Activated CD4-positive, CD25-positive, alpha-beta regulatory T cell treated with anti-CD3 and anti-CD28 coated beads, Interleukin-2, amount 50 U/mL, for 16 hours (primary cell): Measurements from ENCODE around the gene FTL.
"Not testable (repeated sequence)": the region's sequence is repeated elsewhere in the genome, so short reads cannot be mapped to it uniquely, and the experiment has no call there.

Experiments
- DNase-seq: peaks from one replicate; pipeline ENCODE4 v3.0.0-alpha.2; 2020; ENCODE audit warnings: low read depth, low spot score

Gene FTL

DNA sequence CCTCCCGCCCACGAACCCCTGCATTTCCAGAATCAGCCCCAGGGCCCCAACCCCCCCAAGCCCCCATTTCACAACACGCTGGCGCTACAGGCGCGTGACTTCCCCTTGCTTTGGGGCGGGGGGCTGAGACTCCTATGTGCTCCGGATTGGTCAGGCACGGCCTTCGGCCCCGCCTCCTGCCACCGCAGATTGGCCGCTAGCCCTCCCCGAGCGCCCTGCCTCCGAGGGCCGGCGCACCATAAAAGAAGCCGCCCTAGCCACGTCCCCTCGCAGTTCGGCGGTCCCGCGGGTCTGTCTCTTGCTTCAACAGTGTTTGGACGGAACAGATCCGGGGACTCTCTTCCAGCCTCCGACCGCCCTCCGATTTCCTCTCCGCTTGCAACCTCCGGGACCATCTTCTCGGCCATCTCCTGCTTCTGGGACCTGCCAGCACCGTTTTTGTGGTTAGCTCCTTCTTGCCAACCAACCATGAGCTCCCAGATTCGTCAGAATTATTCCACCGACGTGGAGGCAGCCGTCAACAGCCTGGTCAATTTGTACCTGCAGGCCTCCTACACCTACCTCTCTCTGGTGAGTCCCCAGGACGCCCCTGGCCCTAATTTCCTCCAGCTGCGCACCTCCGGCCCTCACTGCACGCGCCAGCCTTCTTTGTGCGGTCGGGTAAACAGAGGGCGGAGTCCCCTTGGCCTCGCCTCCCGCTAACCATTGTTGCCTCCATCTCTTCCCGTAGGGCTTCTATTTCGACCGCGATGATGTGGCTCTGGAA lies at the start of gene FTL:
FTL (plus strand) TSS at position 270 of the 766 bp plus-strand sequence; CDS start at position 469, 199 bp downstream.
- peak; percentile 75 for DNase-seq

- no peak for DNase-seq
These were observed 49.4 kb upstream of the FTL start for GRCh38 chr19:48915757-48916156.

DNA sequence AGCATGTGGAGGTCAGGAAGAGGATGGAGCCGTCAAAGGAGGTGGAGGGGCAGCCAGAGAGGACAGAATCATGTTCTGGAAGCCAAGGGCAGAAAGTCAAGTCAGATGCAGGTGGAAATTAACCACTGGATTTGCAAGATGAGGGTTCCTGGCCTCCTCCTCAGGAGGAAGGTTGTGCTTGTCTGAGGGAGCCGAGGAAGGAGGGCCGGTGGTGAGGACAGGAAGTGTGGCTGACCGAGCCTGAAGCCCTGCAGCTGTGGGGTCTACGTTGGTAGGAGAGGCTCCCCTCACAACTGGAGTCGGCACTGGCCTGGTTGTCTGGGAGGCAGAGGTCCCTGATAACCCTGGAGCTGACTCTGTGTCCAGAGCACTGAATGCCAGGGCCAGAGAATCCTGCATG lies 47.0 kb upstream of the FTL start:
- no peak for DNase-seq

DNA sequence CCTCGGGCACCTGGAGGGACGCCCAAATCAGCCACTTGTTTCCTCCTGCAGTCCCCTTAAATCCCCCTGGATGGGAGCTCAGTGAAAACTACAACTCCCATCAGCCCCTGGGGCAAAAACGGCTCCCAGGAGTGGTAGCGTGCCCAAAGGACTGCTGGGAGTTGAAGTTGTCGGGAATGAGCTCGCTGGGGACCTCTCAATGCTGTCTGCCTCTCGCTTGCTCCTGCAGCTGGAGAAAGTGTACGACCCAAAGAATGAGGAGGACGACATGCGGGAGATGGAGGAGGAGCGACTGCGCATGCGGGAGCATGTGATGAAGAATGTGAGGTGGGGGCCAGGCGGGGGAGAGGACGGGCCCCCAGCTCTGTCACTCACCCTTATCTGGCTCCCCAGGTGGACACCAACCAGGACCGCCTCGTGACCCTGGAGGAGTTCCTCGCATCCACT lies 46.3 kb upstream of the FTL start:
- no peak for DNase-seq

GRCh38 chr19:48919271-48919670 lies 45.8 kb upstream of the FTL start:
- not testable (repeated sequence) for DNase-seq

GRCh38 chr19:48920949-48921348 lies 44.2 kb upstream of the FTL start:
- DNase-seq, result no peak

GRCh38 chr19:48921721-48922500 lies 43.2 kb upstream of the FTL start:
- DNase-seq, result no peak

DNA sequence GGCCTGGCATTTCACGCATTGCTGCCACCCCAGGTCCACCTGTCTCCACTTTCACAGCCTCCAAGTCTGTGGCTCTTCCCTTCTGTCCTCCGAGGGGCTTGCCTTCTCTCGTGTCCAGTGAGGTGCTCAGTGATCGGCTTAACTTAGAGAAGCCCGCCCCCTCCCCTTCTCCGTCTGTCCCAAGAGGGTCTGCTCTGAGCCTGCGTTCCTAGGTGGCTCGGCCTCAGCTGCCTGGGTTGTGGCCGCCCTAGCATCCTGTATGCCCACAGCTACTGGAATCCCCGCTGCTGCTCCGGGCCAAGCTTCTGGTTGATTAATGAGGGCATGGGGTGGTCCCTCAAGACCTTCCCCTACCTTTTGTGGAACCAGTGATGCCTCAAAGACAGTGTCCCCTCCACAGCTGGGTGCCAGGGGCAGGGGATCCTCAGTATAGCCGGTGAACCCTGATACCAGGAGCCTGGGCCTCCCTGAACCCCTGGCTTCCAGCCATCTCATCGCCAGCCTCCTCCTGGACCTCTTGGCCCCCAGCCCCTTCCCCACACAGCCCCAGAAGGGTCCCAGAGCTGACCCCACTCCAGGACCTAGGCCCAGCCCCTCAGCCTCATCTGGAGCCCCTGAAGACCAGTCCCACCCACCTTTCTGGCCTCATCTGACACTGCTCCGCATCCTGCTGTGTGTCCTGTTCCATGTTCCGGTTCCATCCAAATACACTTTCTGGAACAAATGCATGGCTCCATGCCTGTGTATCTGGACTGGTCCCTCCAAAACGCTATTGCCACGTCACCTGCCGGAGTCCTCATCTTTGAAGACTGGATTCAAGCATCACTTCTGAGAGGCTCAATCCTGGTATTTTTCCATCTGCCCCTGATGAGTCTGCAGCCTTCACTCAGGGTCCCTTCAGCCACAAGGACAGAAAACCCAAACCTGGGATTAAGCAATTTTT lies 42.3 kb upstream of the FTL start:
- no peak for DNase-seq

GRCh38 chr19:48925240-48925843 lies 39.8 kb upstream of the FTL start:
- DNase-seq, result no peak

- not testable (repeated sequence) for DNase-seq
These were observed 39.2 kb upstream of the FTL start for GRCh38 chr19:48925890-48926289.

- DNase-seq, result no peak
These were observed 38.2 kb upstream of the FTL start for GRCh38 chr19:48926909-48927308.

- not testable (repeated sequence) for DNase-seq
These were observed 37.4 kb upstream of the FTL start for GRCh38 chr19:48927692-48928091.

DNA sequence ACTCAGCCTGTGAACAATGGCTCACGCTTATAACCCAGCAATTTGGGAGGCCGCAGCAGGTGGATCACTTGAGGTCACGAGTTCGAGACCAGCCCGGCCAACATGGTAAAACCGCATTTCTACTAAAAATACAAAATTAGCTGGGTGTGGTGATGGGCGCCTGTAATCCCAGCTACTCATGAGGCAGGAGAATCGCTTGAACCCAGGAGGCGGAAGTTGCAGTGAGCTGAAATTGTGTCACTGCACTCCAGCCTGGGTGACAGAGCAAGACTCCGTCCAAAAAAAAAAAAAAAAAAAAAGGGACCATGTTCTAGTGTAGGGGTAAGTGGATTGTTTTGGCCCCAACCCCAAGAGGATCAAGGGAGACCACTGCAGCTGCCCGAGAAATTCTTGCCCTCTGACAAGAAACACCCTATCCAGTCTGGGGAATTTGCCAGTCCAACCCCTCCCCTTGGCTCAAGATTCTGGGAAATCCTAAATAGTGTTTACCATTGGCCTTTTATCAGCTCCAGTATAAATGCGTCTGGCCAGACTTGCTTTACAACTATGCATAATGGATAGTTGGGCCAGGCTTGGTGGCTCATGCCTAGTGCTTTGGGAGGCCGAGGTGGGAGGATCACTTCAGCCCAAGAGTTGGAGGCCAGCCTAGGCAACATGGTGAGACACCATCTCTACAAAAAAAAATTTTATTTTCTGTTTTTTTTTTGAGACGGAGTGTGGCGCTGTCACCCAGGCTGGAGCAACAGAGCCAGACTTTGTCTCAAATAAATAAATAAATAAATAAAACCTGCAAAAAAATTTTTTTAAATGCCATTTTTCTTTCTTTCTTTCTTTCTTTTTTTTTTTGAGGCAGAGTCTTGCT lies 36.7 kb upstream of the FTL start:
- DNase-seq, result no peak

DNA sequence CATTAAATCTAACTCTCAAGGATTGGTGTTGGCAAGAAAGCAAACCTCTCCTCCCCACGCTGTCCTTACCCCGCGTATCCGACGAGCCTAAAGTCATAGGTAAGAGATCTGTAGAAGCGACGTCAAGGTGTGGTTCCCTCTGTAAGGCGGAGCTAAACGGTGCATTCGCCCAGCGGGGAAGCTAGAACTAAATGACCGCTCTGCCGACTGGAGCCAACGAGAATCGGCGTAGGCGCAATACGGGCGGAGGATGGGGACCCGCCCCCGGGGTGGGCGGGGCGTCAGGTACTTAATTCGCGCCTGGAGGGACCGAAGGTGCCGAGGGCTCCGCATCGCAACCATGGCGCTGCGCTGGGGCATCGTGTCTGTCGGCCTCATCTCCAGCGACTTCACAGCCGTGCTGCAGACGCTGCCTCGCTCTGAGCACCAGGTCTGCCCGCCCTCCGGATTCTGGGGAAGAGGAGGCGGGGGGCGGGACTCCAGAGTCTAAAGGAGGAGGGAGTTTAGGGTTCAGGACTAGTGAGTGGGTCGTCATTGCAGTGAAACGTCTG lies 31.7 kb upstream of the FTL start, which contains the start of gene DHDH:
DHDH (plus strand) TSS at position 318 of the 551 bp plus-strand sequence; CDS start at position 341, 23 bp downstream.
- peak; percentile 55 for DNase-seq

DNA sequence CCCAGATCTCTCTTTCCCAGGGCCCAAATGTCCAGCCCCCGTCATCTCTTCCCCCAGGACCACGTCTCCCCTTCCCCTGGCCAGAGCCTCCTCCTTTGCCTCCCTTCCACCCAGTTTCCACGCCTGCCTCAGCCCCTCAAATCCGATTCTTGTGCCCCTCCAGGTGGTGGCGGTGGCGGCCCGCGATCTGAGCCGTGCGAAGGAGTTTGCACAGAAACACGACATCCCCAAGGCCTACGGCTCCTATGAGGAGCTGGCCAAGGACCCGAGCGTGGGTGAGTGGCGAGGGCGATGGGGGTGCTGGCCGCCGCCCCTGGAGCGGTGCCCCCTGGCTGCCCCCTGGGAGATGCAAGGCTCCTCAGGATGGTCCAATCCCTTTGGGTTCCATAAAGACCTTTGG lies 30.3 kb upstream of the FTL start:
- no peak for DNase-seq

DNA sequence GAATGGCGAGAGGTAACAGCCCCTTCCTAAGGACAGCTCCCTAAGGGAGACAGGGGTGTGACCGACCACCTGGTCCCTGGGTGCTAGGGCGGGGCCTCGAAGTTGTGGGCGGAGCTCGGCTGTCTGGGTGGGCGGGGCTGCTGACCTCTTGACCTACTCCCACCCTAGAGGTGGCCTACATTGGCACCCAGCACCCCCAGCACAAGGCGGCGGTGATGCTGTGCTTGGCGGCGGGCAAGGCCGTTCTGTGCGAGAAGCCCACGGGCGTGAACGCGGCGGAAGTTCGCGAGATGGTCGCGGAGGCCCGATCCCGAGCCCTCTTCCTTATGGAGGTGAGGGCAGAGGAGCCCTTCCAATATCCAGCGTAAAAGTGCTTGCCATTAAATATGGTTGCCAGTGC lies 29.2 kb upstream of the FTL start:
- no peak for DNase-seq

DNA sequence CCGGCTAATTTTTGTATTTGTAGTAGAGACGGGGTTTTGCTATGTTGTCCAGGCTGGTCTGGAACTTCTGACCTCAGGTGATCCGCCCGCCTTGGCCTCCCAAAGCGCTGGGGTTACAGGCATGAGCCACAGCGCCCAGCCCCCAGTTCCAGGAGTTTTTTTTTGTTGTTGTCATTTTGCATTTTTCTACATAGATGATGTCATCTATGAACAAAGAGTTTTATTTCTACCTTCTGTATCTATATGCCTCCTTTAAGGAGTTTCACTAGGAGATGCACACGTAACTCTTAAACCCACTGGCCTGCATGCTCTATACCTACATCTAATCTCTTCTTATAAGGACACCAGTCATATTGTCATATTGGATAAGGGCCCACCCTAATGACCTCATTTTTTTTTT lies 26.9 kb upstream of the FTL start:
- no peak for DNase-seq

DNA sequence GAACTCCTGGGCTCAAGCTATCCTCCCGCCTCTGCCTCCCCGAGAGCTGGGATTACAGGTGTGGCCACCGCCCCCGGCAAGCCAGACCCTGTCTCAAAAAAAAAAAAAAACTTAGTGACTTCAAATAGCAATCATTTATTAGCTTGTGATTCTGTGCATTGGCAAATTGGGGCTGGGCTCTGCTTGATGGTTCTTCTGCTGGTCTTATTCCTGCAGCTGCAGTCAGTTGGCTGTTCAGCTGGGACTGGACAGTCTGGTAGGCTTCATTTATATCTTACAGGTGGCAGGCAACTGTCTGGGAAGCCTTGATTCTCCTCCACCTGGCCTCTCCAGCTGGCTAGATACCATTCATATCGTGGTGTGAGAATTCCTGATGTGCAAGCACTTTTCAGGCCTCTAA lies 24.2 kb upstream of the FTL start:
- DNase-seq, result no peak

GRCh38 chr19:48943081-48943480 lies 22.0 kb upstream of the FTL start:
- DNase-seq, result no peak

- DNase-seq, result no peak
These were observed 19.7 kb upstream of the FTL start for GRCh38 chr19:48945415-48945814.
